Fibroblast of the aortic adventitia (primary cell): ENCODE measurements around the gene CTAGE9. TPM values are rescaled to one million over a fixed set of nuclear protein-coding genes. Genes with fewer than 3 reads are reported as not detected.

Experiments used
- DNase-seq: peaks from one replicate; pipeline ENCODE4 v3.0.0-alpha.2; 2010; ENCODE audit warnings: low read depth
- H3K4me3 ChIP-seq: 2 replicates; pipeline ENCODE4 v1.5.1; 2011; ENCODE audit warnings: low read depth, mild to moderate bottlenecking, control low read depth, low read length, moderate library complexity
- total RNA-seq: library from RNA; depleted of rRNA; stranded (reverse); fragments of >200 nt; gene quantifications from 2 replicates; pipeline ENCODE4 v1.2.3, GENCODE V29; 2012; ENCODE audit warnings: low replicate concordance
- TF ChIP-seq, protein P1 (sequence below): IDR thresholded peaks from 2 replicates; pipeline ENCODE4 v1.5.1; 2011; ENCODE audit warnings: mild to moderate bottlenecking, low read length, control low read depth, inconsistent platforms; ENCODE audit not compliant: insufficient read depth

Gene CTAGE9
- total RNA-seq, 1 donor, result not detected

DNA sequence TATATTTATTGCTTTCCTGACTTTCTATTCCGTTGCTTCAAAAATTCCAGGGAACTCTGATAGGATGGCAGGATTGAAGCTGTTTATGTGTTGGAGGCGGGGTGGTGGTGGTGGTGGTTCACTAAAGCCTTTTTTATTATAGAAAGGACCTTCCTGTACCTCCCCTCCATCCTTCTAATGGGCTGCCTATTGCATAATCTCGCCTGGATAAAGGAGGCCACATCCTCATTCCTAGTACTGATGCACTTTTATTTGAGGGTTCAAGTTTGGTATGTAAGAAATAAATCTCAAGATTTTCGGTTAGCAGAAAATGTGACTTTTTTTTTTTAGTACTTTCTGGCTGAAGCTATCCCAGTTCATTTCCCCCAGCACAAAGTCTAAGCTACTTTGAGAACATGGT, 18.7 kb upstream of the CTAGE9 start:
- TF ChIP-seq, protein P1, sequence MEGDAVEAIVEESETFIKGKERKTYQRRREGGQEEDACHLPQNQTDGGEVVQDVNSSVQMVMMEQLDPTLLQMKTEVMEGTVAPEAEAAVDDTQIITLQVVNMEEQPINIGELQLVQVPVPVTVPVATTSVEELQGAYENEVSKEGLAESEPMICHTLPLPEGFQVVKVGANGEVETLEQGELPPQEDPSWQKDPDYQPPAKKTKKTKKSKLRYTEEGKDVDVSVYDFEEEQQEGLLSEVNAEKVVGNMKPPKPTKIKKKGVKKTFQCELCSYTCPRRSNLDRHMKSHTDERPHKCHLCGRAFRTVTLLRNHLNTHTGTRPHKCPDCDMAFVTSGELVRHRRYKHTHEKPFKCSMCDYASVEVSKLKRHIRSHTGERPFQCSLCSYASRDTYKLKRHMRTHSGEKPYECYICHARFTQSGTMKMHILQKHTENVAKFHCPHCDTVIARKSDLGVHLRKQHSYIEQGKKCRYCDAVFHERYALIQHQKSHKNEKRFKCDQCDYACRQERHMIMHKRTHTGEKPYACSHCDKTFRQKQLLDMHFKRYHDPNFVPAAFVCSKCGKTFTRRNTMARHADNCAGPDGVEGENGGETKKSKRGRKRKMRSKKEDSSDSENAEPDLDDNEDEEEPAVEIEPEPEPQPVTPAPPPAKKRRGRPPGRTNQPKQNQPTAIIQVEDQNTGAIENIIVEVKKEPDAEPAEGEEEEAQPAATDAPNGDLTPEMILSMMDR, result no peak
- DNase-seq, result no peak
- no peak overlapping the region for H3K4me3 ChIP-seq

DNA sequence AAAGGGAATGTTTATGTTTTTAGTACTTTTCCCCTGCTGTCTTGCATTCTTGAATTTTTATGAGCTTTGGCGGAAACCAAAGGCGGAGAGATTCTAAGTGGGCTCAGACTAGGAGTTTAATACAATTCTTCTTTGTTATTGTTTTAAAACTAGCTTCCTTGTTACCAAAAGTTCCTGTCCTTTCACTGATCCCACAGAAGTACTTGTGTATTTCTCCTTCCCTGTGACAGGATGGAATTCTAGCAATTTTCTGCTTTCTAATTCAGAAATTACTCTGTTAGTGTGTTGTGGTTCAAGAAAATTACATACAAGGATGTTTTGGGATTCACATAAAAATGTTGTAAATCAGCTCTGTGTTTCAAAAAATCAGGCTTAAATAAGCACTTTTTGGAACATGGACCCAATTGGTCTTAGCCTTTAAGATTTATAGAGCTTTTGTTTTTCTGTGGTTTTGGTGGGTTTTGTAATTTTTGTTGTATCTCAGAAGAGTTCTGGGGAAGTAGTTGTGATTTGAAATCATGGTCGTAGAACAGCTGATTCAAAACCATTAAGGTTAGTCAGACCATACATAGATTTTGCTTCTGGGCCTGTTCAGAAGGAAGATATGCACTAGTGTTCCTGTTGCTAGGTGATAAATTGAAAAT, 17.6 kb upstream of the CTAGE9 start:
- no peak for DNase-seq
- TF ChIP-seq, protein P1, result no peak
- H3K4me3 ChIP-seq, result no peak overlapping the region

DNA sequence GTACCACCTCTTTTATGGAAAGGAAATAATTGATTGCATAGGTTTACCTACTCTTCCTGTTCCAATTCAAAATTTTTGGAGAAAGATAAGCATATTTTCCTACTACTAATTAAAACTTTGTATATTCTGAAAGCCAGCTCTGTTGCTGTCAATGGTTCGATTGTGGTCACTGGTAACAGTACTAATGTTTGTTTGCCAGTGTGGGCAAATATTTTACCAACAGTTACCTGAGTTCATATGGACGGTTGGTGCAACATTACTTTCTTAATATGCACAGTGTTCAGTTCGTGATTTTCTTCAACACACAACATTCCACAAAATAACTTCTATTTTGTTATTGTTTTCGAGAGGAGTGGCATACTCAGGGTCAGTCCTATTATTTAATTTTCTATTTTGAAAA, 17.1 kb upstream of the CTAGE9 start:
- no peak for DNase-seq
- no peak overlapping the region for H3K4me3 ChIP-seq
- TF ChIP-seq, protein P1, result no peak

DNA sequence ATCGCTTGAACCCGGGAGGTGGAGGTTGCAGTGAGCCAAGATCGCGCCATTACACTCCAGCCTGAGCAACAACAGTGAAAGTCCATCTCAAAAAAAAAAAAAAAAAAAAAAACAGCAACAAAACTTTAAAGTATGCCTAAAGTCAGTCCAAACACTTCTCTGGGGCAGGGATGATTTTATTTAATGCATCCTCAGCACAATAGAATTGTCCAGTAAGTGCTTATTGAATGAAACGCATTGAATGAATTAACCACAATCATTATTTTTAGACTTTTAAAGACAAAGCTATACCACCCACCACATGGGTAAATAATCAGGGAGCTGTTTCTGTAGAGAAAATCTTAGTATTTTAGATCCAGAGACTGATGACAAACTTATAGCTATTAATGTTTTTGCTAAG, 16.6 kb upstream of the CTAGE9 start:
- no peak overlapping the region for H3K4me3 ChIP-seq
- DNase-seq, result no peak
- TF ChIP-seq, protein P1, result no peak

DNA sequence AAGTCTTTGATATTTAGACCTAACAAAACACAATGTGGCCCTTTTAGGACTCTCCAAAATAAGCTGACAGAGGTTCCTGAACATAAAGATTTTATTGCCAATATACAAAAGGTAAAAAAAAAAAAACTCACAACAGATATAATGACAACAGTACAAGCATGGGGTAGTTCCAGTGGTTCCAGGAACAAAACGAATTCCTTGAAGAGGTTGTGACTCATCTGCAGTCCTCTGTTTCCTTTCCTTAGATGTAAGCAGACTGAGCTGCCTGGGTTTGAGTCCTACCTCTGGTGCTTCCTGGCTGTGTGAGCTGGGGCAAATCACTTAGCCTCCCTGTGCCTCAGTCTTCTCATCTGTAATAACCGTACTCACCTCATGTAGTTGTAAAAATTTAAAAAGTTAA, 13.3 kb upstream of the CTAGE9 start:
- TF ChIP-seq, protein P1, result no peak
- no peak for DNase-seq

DNA sequence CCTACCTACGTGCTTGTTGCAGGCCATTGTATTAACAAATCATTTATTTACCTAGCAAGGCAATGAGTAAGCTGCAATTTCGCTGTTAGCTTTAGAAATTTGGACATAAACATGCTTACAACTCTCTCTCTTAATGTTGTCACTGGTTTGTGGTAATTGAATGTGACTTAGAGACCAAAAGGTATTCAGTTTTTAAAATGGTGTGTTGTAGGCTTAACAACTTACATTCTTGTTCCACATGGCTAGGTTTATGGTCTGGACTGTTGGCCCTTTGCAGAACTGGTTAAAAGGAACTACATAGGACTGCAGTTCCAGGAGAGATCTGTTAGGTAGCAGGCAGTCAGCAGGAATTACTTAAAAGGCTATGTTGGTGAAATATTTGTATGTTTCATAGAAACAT, 10.3 kb upstream of the CTAGE9 start:
- TF ChIP-seq, protein P1, result no peak
- H3K4me3 ChIP-seq, result no peak overlapping the region
- DNase-seq, result no peak

More for the DNA sequence above, 13.3 kb upstream of the CTAGE9 start:
- no peak overlapping the region for H3K4me3 ChIP-seq
